ENCODE results near the gene GBGT1.

DNA sequence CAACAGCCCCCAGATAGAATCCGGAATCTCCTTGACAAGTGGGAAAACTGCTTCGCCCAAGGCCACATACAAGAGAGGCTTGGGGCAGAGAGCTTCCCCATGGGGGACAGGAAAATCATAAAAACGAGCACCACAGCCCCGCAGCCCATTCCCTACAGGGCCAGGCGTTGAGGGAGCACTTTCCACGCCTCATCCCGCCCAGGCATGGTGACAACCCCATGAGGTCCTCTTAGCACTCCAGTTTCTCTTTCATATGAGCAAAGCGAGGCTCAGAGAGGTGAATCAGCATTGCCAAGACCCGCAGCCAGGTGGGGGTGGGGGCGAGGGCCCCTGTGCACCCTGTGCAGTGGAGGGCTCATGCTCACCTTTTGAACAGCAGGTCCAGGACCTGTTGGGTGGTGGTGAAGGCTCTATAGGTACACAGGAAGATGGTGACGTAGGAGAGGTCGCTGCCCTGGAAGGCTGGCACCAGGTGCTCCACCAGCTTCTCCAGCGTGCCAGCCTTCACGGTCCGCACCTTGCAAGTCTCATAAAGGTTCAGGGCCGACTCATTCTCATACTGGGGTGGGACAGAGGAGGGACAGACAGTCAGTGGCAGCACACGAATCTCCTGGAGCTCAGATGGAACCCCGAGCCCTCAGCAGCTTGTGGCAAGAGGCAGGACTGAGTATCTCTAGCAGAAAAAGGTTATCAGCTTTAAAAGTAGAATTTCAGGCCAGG is 53.6 kb downstream of the GBGT1 start:
- TF ChIP-seq, protein P1, sequence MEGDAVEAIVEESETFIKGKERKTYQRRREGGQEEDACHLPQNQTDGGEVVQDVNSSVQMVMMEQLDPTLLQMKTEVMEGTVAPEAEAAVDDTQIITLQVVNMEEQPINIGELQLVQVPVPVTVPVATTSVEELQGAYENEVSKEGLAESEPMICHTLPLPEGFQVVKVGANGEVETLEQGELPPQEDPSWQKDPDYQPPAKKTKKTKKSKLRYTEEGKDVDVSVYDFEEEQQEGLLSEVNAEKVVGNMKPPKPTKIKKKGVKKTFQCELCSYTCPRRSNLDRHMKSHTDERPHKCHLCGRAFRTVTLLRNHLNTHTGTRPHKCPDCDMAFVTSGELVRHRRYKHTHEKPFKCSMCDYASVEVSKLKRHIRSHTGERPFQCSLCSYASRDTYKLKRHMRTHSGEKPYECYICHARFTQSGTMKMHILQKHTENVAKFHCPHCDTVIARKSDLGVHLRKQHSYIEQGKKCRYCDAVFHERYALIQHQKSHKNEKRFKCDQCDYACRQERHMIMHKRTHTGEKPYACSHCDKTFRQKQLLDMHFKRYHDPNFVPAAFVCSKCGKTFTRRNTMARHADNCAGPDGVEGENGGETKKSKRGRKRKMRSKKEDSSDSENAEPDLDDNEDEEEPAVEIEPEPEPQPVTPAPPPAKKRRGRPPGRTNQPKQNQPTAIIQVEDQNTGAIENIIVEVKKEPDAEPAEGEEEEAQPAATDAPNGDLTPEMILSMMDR (IDR thresholded peaks at IDR 0.05), result no peak
- TF ChIP-seq, protein P2, sequence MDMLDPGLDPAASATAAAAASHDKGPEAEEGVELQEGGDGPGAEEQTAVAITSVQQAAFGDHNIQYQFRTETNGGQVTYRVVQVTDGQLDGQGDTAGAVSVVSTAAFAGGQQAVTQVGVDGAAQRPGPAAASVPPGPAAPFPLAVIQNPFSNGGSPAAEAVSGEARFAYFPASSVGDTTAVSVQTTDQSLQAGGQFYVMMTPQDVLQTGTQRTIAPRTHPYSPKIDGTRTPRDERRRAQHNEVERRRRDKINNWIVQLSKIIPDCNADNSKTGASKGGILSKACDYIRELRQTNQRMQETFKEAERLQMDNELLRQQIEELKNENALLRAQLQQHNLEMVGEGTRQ (IDR thresholded peaks at IDR 0.05; ENCODE audit: borderline replicate concordance, low read depth, low read length), result no peak
- TF ChIP-seq EP300 (IDR thresholded peaks at IDR 0.05; ENCODE audit: borderline replicate concordance in 1 of 2, low read depth in 1 of 2, low read length in 1 of 2), result no peak
- TF ChIP-seq, protein P3, sequence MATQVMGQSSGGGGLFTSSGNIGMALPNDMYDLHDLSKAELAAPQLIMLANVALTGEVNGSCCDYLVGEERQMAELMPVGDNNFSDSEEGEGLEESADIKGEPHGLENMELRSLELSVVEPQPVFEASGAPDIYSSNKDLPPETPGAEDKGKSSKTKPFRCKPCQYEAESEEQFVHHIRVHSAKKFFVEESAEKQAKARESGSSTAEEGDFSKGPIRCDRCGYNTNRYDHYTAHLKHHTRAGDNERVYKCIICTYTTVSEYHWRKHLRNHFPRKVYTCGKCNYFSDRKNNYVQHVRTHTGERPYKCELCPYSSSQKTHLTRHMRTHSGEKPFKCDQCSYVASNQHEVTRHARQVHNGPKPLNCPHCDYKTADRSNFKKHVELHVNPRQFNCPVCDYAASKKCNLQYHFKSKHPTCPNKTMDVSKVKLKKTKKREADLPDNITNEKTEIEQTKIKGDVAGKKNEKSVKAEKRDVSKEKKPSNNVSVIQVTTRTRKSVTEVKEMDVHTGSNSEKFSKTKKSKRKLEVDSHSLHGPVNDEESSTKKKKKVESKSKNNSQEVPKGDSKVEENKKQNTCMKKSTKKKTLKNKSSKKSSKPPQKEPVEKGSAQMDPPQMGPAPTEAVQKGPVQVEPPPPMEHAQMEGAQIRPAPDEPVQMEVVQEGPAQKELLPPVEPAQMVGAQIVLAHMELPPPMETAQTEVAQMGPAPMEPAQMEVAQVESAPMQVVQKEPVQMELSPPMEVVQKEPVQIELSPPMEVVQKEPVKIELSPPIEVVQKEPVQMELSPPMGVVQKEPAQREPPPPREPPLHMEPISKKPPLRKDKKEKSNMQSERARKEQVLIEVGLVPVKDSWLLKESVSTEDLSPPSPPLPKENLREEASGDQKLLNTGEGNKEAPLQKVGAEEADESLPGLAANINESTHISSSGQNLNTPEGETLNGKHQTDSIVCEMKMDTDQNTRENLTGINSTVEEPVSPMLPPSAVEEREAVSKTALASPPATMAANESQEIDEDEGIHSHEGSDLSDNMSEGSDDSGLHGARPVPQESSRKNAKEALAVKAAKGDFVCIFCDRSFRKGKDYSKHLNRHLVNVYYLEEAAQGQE (IDR thresholded peaks at IDR 0.05; ENCODE audit: low read depth, low read length), result no peak
- TF ChIP-seq POLR2AphosphoS5 (IDR thresholded peaks at IDR 0.05; ENCODE audit: low read depth, low read length), result no peak
- TF ChIP-seq RFX5 (IDR thresholded peaks at IDR 0.05; ENCODE audit: low read length), result no peak
- TF ChIP-seq, protein P4, sequence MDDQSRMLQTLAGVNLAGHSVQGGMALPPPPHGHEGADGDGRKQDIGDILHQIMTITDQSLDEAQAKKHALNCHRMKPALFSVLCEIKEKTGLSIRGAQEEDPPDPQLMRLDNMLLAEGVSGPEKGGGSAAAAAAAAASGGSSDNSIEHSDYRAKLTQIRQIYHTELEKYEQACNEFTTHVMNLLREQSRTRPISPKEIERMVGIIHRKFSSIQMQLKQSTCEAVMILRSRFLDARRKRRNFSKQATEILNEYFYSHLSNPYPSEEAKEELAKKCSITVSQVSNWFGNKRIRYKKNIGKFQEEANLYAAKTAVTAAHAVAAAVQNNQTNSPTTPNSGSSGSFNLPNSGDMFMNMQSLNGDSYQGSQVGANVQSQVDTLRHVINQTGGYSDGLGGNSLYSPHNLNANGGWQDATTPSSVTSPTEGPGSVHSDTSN (IDR thresholded peaks at IDR 0.05), result no peak
- TF ChIP-seq, protein P5, sequence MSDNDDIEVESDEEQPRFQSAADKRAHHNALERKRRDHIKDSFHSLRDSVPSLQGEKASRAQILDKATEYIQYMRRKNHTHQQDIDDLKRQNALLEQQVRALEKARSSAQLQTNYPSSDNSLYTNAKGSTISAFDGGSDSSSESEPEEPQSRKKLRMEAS (IDR thresholded peaks at IDR 0.05; ENCODE audit: low read depth), result no peak
- no peak for TF ChIP-seq NFIC (IDR thresholded peaks at IDR 0.05; ENCODE audit: borderline replicate concordance)
- TF ChIP-seq RAD21 (IDR thresholded peaks at IDR 0.05; ENCODE audit: low read length), result no peak
- TF ChIP-seq MXI1 (IDR thresholded peaks at IDR 0.05; ENCODE audit: low read depth, low read length), result no peak
- no peak for TF ChIP-seq GABPA (IDR thresholded peaks at IDR 0.05; ENCODE audit: low read depth)
- TF ChIP-seq MEF2A (IDR thresholded peaks at IDR 0.05; ENCODE audit: borderline replicate concordance, low read depth), result no peak
